ENCODE data around the gene IPO11.
"Not testable (repeated sequence)": the region's sequence is repeated elsewhere in the genome, so short reads cannot be mapped to it uniquely, and the experiment has no call there.

Gene IPO11

DNA sequence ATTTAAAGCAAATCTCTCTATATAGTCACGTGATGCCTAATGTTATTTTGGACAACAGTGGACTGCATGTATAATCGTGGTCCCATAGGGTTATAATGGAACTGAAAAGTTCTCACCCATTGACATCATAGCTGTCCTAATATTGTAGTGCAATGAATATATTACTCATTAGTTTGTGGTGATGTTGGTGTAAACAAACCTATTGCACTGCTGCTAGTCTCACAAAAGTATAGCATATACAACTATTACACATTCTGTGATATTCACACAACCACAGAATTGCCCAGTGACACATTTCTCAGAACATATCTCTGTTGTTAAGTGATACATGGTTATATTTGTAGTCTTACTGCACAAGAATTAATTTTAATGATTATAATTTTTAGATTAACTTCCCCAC lies 37.7 kb downstream of the IPO11 start:
- DNase-seq: no peak

DNA sequence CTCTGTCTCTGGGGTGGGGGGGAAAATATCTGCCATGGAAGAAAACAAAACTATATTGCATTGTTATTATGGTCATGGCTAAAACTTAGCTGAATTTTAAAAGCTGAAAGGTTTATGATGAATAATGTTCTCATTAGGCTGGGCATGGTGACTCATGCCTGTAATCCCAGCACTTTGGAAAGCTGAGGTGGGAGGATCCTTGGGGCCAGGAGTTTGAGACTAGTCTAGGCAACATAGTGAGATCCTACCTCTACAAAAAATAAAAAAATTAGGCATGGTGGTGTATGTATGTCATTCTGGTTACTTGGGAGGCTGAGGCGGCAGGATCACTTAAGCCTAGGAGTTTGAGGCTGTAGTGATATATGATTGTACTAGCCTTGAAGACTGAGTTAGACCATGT lies 44.5 kb downstream of the IPO11 start:
- DNase-seq: no peak

GRCh38 chr5:62460578-62460983 lies 48.0 kb downstream of the IPO11 start:
- no peak for DNase-seq

DNA sequence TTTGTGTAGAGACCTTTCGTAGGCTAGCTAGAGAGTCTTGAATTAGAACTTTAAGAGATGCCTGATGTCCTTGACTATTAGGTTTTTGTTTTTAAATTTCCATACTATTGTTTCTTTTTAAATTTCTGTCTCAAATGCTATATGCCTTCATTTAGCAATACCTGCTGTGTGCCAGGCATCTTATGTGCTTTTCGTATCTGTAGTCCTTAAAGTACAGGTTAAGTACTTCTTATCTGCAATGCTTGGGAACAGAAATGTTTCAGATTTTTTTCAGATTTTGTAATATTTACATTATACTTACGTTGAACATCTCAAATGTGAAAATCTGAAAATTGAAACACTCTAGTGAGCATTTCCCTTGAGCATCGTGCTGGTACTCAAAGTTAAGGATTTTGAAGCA lies 49.0 kb downstream of the IPO11 start:
- no peak for DNase-seq

GRCh38 chr5:62465985-62466925 lies 53.7 kb downstream of the IPO11 start:
- DNase-seq: no peak

DNA sequence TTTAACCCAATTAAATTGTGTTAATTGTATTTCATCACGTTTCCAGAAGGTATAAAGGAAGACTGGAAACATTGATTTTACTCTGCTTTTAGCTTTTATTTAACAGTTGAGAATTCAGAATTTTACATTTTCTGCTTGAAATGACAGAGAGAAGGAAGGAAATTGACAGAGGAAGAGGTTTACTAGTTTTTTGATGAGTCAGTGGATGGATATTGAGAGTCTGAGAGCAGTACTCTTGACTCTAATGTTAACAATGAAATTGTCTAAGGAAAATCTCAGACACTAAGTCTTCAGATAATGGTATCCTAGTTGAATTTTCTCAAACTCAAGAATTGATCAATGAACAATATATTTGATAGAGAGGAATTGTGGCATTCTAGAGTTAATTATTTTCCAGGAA lies 60.6 kb downstream of the IPO11 start:
- DNase-seq: no peak

- no peak for DNase-seq
These were observed 62.5 kb downstream of the IPO11 start for GRCh38 chr5:62475072-62475471.

DNA sequence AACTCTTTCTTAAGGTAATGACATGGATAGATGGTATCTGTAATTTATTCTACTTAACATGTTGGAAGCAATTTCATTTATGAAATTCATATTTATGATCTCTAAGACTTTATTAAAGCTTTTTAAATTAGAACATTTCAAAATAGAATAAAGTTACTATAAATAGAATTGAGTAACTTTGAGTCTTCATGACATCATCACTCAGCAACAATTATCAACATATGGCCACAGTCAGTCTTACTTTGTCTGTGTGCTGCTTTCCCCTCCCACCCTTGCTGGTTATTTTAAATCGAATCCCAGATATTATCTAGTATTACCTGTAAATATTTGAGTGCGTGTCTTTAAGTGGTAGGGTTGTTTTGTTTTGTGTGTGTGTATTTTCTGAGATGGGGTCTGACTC lies 65.2 kb downstream of the IPO11 start:
- no peak for DNase-seq

DNA sequence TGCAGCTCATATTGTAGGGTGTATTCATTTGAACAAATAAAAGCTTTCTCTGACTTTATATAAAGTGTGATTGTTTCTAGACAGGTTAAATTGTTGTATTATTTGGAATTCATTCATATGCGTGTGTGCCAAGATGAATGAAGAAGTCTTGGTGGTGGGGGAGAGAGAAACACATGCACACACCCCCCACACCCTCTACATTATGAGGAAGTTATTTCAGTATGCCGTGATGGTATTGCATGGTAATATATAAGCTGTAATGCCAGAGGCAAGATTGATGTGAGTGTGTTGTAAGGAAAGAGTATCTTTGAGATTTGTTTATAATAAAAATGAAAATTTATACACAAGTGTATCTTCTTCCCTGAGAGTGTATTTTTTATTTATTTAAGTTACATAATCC lies 71.0 kb downstream of the IPO11 start:
- no peak for DNase-seq

DNA sequence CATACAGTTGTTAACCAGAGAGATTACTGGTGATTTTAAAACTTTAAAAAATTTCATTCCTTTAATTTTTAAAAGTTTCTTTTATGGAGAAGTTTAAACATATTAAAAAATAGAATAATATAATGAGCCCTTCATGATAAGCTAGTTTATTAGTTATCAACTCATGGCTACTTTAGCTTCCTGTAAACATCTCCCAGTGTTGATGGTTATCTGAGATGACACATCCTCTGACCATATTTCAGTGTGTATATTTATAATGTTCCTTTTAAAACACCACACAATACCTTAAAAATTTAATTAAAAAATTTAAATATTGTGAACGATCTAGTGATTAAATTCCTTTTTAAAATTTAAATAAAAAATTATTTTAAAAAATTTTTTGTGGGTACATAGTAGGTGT lies 74.1 kb downstream of the IPO11 start:
- DNase-seq: no peak

DNA sequence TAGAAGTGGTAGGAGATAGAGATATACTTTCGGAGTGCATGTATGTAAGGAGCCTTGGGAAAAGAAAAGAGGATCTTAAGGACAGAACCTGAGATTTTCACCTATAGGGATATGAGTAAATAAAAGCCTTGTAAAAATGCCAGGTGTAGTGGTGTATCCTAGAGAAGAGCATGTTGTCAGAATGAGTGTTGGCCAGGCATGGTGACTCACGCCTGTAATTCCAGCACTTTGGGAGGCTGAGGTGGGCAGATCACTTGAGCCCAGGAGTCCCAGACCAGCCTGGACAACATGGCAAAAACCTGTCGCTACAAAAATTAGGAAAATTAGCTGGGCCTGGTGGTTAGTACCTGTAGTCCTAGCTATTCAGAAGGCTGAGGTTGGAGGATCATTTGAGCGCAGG lies 76.0 kb downstream of the IPO11 start:
- no peak for DNase-seq

DNA sequence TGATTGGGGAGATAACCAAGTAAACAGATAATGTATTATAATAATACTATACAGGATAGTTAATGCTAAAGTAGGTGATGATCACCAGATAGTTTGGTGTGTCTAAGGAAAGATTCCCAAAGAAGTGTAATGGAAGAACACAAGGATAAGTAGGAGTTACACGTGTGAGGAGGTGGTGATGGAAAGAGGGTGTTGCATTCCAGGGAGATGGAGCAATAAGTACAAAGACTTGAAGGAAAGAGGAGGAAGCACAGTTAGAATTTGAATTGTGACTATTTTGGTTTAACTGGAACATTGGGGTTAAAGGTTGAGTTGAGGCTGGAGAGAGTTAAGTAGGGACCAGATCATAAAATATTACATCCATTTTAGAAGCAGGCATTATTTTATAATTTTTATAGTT lies 76.9 kb downstream of the IPO11 start:
- no peak for DNase-seq

- DNase-seq: no peak
These were observed 82.2 kb downstream of the IPO11 start for GRCh38 chr5:62494772-62495171.

DNA sequence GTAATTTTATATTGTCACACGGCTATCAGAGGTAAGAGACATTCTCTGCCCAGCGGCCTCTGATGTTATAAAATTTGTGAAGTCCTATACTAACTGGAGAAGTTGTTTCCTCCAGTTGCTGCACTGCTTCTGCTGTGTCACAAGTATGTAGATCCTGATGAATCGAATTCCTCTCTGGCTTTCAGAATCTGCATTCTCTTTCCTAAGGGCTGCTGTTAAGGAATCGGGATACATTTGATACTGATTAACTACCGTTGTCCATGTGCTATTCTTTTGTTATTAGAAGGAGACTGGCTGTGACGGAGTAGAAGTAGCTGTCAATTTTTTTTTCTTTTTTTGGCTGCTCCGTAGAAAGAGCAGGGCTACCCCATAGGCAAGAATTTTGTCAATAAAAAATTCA lies 84.3 kb downstream of the IPO11 start:
- no peak for DNase-seq

GRCh38 chr5:62498961-62499360 lies 86.4 kb downstream of the IPO11 start:
- DNase-seq: no peak

DNA sequence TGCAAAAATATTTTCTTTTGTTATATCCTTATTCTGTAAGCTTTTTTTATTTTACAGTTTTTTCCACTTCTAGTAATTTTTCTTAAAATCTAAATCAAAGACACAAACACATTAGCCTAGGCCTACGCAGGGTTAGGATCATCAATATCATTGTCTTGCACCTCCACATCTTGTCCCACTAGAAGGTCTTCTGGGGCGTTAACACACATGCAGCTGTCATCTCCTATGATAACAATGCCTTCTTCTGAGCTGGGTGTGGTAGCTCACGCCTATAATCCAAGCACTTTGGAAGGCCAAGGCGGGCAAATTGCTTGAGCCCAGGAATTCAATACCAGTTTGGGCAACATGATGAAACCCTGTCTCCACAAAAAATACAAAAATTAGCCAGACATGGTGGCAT lies 87.2 kb downstream of the IPO11 start:
- no peak for DNase-seq

- no peak for DNase-seq
These were observed 90.0 kb downstream of the IPO11 start for GRCh38 chr5:62502456-62503101.

DNA sequence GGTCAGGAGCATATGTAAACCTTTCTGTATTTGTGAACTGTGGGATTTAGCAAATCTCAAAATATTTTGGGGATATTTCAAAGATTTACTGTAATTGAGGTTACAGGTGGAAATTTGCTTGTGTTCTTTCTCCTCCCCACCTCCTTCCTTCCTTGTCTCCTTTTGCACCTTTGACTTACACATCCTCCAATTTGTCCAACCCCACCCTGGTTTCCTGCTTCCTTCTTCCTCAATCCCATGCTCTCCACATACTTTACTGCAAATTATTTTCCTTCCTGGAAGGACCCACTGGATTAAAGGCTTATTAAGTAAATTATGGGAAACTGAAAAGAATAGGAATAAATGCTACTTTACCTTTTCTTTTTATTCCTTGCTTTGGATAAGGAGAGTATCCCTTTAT lies 91.6 kb downstream of the IPO11 start:
- no peak for DNase-seq

DNA sequence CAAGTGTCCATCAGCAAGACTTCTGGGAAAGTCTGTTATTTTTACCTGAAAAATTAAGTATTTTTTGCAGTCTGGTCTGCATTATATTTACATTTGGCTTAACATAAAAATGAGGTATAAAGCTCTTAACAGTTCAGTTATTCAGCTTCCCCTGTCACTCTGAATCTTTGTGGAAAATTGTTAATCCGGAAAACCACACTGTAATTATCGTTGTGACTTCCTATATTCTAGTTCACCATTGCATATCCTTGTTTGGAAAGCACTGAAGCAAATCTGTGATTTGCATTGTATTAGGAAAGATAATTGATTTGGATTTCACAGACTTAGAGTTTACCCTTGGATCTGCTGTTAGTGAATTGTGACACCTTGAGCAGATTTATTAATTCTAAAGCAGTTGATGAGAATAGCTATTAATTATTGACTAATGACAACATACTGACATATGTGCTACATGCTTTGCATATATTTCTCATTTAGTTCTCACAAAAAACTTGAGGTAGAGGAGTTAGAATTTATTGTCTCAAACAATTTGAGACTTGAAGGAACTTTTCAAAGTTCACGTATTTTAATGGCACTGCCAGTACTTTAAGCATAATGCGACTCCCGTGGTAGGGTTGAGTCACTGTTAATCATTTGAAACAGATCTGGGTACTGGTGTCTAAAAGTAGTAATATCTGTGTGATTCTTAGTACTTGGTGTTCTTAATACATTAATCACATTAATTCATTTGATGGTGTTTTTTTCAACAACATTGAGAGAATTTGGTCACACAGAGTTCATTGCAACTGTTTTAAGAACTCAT lies 94.3 kb downstream of the IPO11 start:
- DNase-seq: no peak

GRCh38 chr5:62508760-62509159 lies 96.2 kb downstream of the IPO11 start:
- DNase-seq: not testable (repeated sequence)

GRCh38 chr5:62509806-62510205 lies 97.2 kb downstream of the IPO11 start:
- DNase-seq: no peak

GRCh38 chr5:62513085-62513484 lies 100.5 kb downstream of the IPO11 start:
- not testable (repeated sequence) for DNase-seq

DNA sequence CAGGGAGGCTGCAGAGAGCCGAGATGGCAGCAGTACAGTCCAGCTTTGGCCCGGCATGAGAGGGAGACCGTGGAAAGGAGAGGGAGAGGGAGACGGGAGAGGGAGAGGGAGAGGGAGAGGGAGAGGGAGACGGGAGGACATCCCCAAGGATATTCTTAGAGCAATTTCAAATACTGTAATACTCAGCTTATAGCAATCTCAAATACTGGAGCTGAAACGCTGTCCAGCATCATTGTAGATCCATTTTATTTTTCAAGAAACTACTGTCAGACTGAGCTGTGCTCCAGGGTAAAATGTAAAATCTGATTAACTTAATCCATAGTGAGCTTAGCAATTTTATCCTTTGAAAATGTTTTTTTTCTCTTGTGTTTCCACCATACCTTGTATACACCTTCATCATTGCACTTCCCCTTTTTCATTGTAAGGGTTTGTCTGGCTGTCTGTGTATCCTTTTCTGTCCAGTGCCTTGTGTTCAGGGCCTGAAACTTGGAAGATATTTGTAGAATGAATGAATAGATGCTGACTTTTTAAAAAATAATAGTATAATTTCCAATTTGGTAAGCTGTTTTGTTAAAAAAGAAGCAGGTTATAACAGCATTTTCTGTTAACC lies 102.1 kb downstream of the IPO11 start:
- no peak for DNase-seq
